Measurements from ENCODE around the gene TMEM179.

DNA sequence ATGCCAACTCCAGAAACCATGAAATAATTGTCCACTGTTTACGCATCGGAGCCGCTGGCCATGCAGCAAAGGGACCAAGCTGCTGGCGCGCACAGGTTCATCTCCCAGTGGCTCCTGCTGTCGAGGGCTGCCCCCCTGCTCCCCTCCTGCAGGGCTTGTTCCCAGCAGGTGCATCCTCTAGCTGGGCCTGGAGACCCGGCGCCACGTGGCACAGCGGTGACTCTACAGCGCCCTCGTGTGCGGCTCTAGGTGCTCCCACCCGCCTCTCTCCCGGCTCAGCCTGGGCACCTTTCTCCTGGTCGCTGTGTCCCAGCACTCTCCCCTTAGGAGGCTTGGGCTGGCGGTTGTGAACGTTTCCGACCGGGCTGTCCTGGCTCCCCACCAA, 47.3 kb upstream of the TMEM179 start:
- TF ChIP-seq POLR2AphosphoS5 (IDR thresholded peaks at IDR 0.05; ENCODE audit: borderline replicate concordance, low read depth, low read length) (no peak), EZH2 (IDR thresholded peaks at IDR 0.05) (no peak), FOXP2 (optimal IDR thresholded peaks at IDR 0.05; ENCODE audit: control extremely low read depth, extremely low read length, insufficient read depth) (no peak)
